WTC11 (cell line): ENCODE measurements around the gene LRRC3B. TPM values are rescaled to one million over a fixed set of nuclear protein-coding genes. Genes with fewer than 3 reads are reported as not detected.

Source experiments
- ATAC-seq: fragments of 200-7000 bp; cut with Tn5 transposase; 2 replicates; pipeline ENCODE4 v1.10.0; 2021; ENCODE audit warnings: mild to moderate bottlenecking, moderate library complexity
- CTCF ChIA-PET: fragments of 300-600 bp; sonication (Branson Sonifier 250); formaldehyde crosslinking; loops from one replicate; lab custom pipeline; 2021; ENCODE audit warnings: antibody characterized with exemption; lab: Charles Lee
- POLR2A ChIA-PET: fragments of 350-600 bp; sonication (Branson Sonifier 250); formaldehyde crosslinking; loops from one replicate; lab custom pipeline; 2021; ENCODE audit warnings: antibody characterized with exemption; lab: Charles Lee
- DNase-seq: peaks from one replicate; pipeline ENCODE4 v3.0.0; 2021; ENCODE audit warnings: low spot score
- H3K27ac Mint-ChIP-seq: 2 replicates; pipeline ENCODE4 v1.8.0; 2021; ENCODE audit warnings: mixed read lengths
- H3K27me3 Mint-ChIP-seq: 2 replicates; pipeline ENCODE4 v1.8.0; 2021; ENCODE audit warnings: low read depth, mild to moderate bottlenecking, moderate library complexity, mixed read lengths
- H3K36me3 Mint-ChIP-seq: 2 replicates; pipeline ENCODE4 v1.8.0; 2021; ENCODE audit warnings: mixed read lengths
- H3K4me1 Mint-ChIP-seq: 2 replicates; pipeline ENCODE4 v1.8.0; 2022; ENCODE audit warnings: mixed read lengths
- H3K4me3 Mint-ChIP-seq: 2 replicates; pipeline ENCODE4 v1.8.0; 2021; ENCODE audit warnings: mild to moderate bottlenecking, moderate library complexity, mixed read lengths
- H3K9me3 Mint-ChIP-seq: 2 replicates; pipeline ENCODE4 v1.8.0; 2021; ENCODE audit warnings: mixed read lengths
- EMX1 ChIP-seq: fragments of 250-450 bp; sonication (Bioruptor Pico); IDR thresholded peaks from 2 replicates; pipeline ENCODE4 v1.8.0; 2021; ENCODE audit warnings: mild to moderate bottlenecking
- ESRRA ChIP-seq: sonication (generic); formaldehyde crosslinking; IDR thresholded peaks from 2 replicates; pipeline ENCODE4 v1.8.1; 2022; ENCODE audit warnings: mild to moderate bottlenecking, missing genetic modification reagents, borderline replicate concordance
- GTF2I ChIP-seq: fragments of 250-450 bp; sonication (Bioruptor Pico); conservative IDR thresholded peaks from 2 replicates; pipeline ENCODE4 v1.4.0; 2021; ENCODE audit warnings: mild to moderate bottlenecking
- HMGA2 ChIP-seq: fragments of 250-450 bp; sonication (Bioruptor Pico); IDR thresholded peaks from 2 replicates; pipeline ENCODE4 v1.4.0; 2021; ENCODE audit warnings: mild to moderate bottlenecking, moderate library complexity
- NR2C2 ChIP-seq: sonication (generic); formaldehyde crosslinking; IDR thresholded peaks from 2 replicates; pipeline ENCODE4 v1.8.0; 2022; ENCODE audit warnings: mild to moderate bottlenecking, missing genetic modification reagents
- NR3C1 ChIP-seq: sonication (generic); formaldehyde crosslinking; conservative IDR thresholded peaks from 2 replicates; pipeline ENCODE4 v1.8.1; 2023; ENCODE audit warnings: low read depth, mild to moderate bottlenecking, missing genetic modification reagents
- SMAD3 ChIP-seq: sonication (generic); formaldehyde crosslinking; IDR thresholded peaks from 2 replicates; pipeline ENCODE4 v1.8.0; 2022; ENCODE audit warnings: missing genetic modification reagents, mild to moderate bottlenecking, borderline replicate concordance
- TEAD1 ChIP-seq: sonication (generic); formaldehyde crosslinking; IDR thresholded peaks from 2 replicates; pipeline ENCODE4 v1.8.0; 2022; ENCODE audit warnings: mild to moderate bottlenecking, missing genetic modification reagents
- TEAD4 ChIP-seq: sonication (generic); formaldehyde crosslinking; IDR thresholded peaks from 2 replicates; pipeline ENCODE4 v1.8.0; 2022; ENCODE audit warnings: mild to moderate bottlenecking, missing genetic modification reagents
- ZNF416 ChIP-seq: fragments of 250-450 bp; sonication (Bioruptor Pico); IDR thresholded peaks from 2 replicates; pipeline ENCODE4 v1.9.0; 2021; ENCODE audit warnings: mild to moderate bottlenecking, inconsistent platforms
- total RNA-seq: library from RNA; stranded (reverse); gene quantifications from 3 replicates; pipeline ENCODE4 v1.2.3, GENCODE V29; 2021
- TF ChIP-seq, protein P1 (sequence below): sonication (generic); formaldehyde crosslinking; IDR thresholded peaks from 2 replicates; pipeline ENCODE4 v1.8.0; 2022; ENCODE audit warnings: mild to moderate bottlenecking, missing genetic modification reagents
- TF ChIP-seq, protein P2 (sequence below): sonication (generic); formaldehyde crosslinking; IDR thresholded peaks from 2 replicates; pipeline ENCODE4 v1.8.0; 2022; ENCODE audit warnings: mild to moderate bottlenecking, missing genetic modification reagents
- TF ChIP-seq, protein P3 (sequence below): sonication (generic); formaldehyde crosslinking; IDR thresholded peaks from 2 replicates; pipeline ENCODE4 v1.8.1; 2023; ENCODE audit warnings: mild to moderate bottlenecking, missing genetic modification reagents
- TF ChIP-seq, protein P4 (sequence below): sonication (generic); formaldehyde crosslinking; IDR thresholded peaks from 2 replicates; pipeline ENCODE4 v1.8.1; 2023; ENCODE audit warnings: mild to moderate bottlenecking, missing genetic modification reagents
- TF ChIP-seq, protein P5 (sequence below): fragments of 250-450 bp; sonication (Bioruptor Pico); IDR thresholded peaks from 2 replicates; pipeline ENCODE4 v1.9.0; 2021; ENCODE audit warnings: mild to moderate bottlenecking, borderline replicate concordance
- TF ChIP-seq, protein P6 (sequence below): sonication (generic); formaldehyde crosslinking; IDR thresholded peaks from 2 replicates; pipeline ENCODE4 v1.8.1; 2023; ENCODE audit warnings: mild to moderate bottlenecking, moderate library complexity, missing genetic modification reagents
- TF ChIP-seq, protein P7 (sequence below): sonication (generic); formaldehyde crosslinking; conservative IDR thresholded peaks from 2 replicates; pipeline ENCODE4 v1.8.1; 2023; ENCODE audit warnings: mild to moderate bottlenecking, low read depth, missing genetic modification reagents, moderate library complexity

The LRRC3B gene
- total RNA-seq, 1 experiment from 2014 or later: 5.3 TPM

DNA sequence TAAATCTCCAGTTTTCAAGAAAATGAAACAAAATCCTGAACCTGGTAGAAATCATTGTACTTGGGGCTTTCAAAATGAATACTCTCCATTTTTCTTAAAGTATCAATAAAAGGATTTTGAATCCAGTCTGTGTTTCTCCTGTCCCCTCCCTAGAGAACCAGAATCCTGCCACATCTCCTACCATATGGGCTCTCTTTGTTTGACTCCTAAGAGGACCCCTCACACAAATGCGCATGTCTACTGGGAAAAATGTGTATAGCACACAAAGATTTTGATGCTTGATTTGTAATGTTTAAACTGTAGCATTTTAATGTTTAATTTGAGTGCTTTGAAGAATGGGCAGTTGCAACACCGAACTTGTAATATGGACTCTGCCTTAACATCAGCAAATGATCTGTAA lies 25.9 kb downstream of the LRRC3B start:
- Mint-ChIP-seq H3K9me3 (no peaks in the 10 kb centered on the region), H3K4me1 (peaks cover 18% of the 10 kb centered on the region), H3K4me3 (no peak overlapping the region), H3K27ac (no peak overlapping the region), H3K36me3 (no peaks in the 10 kb centered on the region), H3K27me3 (no peaks in the 10 kb centered on the region)
- TF ChIP-seq TEAD4 (CRISPR knock-in tag): no peak
- TF ChIP-seq TEAD1 (CRISPR knock-in tag): no peak
- no peak for TF ChIP-seq ESRRA (CRISPR knock-in tag)
- TF ChIP-seq, protein P1, sequence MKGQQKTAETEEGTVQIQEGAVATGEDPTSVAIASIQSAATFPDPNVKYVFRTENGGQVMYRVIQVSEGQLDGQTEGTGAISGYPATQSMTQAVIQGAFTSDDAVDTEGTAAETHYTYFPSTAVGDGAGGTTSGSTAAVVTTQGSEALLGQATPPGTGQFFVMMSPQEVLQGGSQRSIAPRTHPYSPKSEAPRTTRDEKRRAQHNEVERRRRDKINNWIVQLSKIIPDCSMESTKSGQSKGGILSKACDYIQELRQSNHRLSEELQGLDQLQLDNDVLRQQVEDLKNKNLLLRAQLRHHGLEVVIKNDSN: no peak
- no peak for TF ChIP-seq EMX1 (CRISPR knock-in tag)
- TF ChIP-seq, protein P2, sequence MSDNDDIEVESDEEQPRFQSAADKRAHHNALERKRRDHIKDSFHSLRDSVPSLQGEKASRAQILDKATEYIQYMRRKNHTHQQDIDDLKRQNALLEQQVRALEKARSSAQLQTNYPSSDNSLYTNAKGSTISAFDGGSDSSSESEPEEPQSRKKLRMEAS (CRISPR knock-in tag): no peak
- TF ChIP-seq NR3C1: no peak
- TF ChIP-seq NR2C2 (CRISPR knock-in tag): no peak
- TF ChIP-seq, protein P3, sequence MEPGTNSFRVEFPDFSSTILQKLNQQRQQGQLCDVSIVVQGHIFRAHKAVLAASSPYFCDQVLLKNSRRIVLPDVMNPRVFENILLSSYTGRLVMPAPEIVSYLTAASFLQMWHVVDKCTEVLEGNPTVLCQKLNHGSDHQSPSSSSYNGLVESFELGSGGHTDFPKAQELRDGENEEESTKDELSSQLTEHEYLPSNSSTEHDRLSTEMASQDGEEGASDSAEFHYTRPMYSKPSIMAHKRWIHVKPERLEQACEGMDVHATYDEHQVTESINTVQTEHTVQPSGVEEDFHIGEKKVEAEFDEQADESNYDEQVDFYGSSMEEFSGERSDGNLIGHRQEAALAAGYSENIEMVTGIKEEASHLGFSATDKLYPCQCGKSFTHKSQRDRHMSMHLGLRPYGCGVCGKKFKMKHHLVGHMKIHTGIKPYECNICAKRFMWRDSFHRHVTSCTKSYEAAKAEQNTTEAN (CRISPR knock-in tag): no peak
- ChIA-PET CTCF (no interaction called here), POLR2A (no interaction called here)
- DNase-seq (no peak), ATAC-seq (no peak)

DNA sequence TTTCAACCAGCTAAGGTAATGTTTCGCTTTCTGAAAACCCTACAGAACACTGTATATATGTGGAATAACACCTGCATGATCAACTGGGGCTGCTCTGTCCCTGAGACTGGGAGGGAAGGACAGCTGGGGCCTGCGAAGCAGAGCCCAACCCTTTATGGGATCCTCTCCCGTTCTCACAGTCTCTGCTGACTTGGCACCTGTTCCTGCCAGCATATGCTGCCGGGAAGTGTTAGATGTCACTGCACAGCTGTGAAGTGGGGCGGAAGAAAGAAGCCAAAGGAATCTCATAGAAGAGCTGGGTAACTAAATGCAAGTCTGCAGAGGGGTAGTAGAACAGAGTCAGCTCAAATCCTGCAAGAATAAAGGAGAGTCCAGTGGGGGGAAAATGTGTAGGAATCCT lies 29.6 kb downstream of the LRRC3B start:
- no peak; the same call in 1 of the 2 replicates for ATAC-seq
- no peak overlapping the region for H3K27ac Mint-ChIP-seq
- H3K4me1 Mint-ChIP-seq: peaks cover 17% of the 10 kb centered on the region
- ChIA-PET CTCF (no interaction called here), POLR2A (no interaction called here)
- H3K36me3 Mint-ChIP-seq: no peaks in the 10 kb centered on the region
- no peak overlapping the region for H3K4me3 Mint-ChIP-seq
- no peak for DNase-seq
- no peaks in the 10 kb centered on the region for H3K9me3 Mint-ChIP-seq
- TF ChIP-seq, protein P4, sequence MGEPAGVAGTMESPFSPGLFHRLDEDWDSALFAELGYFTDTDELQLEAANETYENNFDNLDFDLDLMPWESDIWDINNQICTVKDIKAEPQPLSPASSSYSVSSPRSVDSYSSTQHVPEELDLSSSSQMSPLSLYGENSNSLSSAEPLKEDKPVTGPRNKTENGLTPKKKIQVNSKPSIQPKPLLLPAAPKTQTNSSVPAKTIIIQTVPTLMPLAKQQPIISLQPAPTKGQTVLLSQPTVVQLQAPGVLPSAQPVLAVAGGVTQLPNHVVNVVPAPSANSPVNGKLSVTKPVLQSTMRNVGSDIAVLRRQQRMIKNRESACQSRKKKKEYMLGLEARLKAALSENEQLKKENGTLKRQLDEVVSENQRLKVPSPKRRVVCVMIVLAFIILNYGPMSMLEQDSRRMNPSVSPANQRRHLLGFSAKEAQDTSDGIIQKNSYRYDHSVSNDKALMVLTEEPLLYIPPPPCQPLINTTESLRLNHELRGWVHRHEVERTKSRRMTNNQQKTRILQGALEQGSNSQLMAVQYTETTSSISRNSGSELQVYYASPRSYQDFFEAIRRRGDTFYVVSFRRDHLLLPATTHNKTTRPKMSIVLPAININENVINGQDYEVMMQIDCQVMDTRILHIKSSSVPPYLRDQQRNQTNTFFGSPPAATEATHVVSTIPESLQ: no peak
- TF ChIP-seq, protein P5, sequence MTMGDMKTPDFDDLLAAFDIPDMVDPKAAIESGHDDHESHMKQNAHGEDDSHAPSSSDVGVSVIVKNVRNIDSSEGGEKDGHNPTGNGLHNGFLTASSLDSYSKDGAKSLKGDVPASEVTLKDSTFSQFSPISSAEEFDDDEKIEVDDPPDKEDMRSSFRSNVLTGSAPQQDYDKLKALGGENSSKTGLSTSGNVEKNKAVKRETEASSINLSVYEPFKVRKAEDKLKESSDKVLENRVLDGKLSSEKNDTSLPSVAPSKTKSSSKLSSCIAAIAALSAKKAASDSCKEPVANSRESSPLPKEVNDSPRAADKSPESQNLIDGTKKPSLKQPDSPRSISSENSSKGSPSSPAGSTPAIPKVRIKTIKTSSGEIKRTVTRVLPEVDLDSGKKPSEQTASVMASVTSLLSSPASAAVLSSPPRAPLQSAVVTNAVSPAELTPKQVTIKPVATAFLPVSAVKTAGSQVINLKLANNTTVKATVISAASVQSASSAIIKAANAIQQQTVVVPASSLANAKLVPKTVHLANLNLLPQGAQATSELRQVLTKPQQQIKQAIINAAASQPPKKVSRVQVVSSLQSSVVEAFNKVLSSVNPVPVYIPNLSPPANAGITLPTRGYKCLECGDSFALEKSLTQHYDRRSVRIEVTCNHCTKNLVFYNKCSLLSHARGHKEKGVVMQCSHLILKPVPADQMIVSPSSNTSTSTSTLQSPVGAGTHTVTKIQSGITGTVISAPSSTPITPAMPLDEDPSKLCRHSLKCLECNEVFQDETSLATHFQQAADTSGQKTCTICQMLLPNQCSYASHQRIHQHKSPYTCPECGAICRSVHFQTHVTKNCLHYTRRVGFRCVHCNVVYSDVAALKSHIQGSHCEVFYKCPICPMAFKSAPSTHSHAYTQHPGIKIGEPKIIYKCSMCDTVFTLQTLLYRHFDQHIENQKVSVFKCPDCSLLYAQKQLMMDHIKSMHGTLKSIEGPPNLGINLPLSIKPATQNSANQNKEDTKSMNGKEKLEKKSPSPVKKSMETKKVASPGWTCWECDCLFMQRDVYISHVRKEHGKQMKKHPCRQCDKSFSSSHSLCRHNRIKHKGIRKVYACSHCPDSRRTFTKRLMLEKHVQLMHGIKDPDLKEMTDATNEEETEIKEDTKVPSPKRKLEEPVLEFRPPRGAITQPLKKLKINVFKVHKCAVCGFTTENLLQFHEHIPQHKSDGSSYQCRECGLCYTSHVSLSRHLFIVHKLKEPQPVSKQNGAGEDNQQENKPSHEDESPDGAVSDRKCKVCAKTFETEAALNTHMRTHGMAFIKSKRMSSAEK: no peak
- TF ChIP-seq ESRRA (CRISPR knock-in tag) (no peak), HMGA2 (no peak), SMAD3 (CRISPR knock-in tag) (no peak), GTF2I (CRISPR knock-in tag) (no peak), ZNF416 (no peak)
- TF ChIP-seq, protein P1: no peak
- TF ChIP-seq, protein P6, sequence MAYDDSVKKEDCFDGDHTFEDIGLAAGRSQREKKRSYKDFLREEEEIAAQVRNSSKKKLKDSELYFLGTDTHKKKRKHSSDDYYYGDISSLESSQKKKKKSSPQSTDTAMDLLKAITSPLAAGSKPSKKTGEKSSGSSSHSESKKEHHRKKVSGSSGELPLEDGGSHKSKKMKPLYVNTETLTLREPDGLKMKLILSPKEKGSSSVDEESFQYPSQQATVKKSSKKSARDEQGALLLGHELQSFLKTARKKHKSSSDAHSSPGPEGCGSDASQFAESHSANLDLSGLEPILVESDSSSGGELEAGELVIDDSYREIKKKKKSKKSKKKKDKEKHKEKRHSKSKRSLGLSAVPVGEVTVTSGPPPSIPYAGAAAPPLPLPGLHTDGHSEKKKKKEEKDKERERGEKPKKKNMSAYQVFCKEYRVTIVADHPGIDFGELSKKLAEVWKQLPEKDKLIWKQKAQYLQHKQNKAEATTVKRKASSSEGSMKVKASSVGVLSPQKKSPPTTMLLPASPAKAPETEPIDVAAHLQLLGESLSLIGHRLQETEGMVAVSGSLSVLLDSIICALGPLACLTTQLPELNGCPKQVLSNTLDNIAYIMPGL (CRISPR knock-in tag): no peak
- TF ChIP-seq, protein P7, sequence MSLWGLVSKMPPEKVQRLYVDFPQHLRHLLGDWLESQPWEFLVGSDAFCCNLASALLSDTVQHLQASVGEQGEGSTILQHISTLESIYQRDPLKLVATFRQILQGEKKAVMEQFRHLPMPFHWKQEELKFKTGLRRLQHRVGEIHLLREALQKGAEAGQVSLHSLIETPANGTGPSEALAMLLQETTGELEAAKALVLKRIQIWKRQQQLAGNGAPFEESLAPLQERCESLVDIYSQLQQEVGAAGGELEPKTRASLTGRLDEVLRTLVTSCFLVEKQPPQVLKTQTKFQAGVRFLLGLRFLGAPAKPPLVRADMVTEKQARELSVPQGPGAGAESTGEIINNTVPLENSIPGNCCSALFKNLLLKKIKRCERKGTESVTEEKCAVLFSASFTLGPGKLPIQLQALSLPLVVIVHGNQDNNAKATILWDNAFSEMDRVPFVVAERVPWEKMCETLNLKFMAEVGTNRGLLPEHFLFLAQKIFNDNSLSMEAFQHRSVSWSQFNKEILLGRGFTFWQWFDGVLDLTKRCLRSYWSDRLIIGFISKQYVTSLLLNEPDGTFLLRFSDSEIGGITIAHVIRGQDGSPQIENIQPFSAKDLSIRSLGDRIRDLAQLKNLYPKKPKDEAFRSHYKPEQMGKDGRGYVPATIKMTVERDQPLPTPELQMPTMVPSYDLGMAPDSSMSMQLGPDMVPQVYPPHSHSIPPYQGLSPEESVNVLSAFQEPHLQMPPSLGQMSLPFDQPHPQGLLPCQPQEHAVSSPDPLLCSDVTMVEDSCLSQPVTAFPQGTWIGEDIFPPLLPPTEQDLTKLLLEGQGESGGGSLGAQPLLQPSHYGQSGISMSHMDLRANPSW: no peak
- H3K27me3 Mint-ChIP-seq: no peaks in the 10 kb centered on the region
